ELR (cell line): ENCODE measurements around the gene TSPY8.
"Not testable (repeated sequence)": the region's sequence is repeated elsewhere in the genome, so short reads cannot be mapped to it uniquely, and the experiment has no call there.

Experiments used
- DNase-seq: peaks from one replicate; pipeline ENCODE4 v3.0.0-alpha.2; 2015; ENCODE audit warnings: low read depth

The TSPY8 gene

GRCh38 chrY:9357497-9357896 is at the start of gene TSPY8:
Gene TSPY8 (plus strand): TSS chrY:9357797. CDS start chrY:9357843, 46 bp downstream.
- not testable (repeated sequence) for DNase-seq

GRCh38 chrY:9320996-9321395 is 36.6 kb upstream of the TSPY8 start:
- no peak for DNase-seq

- DNase-seq: not testable (repeated sequence)
These were observed 20.4 kb upstream of the TSPY8 start, which contains the start of gene TSPY4 for GRCh38 chrY:9337164-9337563. Gene TSPY4 (plus strand): TSS chrY:9337464. CDS start chrY:9337510, 46 bp downstream.

- DNase-seq: not testable (repeated sequence)
These were observed 38.9 kb downstream of the TSPY8 start for GRCh38 chrY:9396527-9396926.

- not testable (repeated sequence) for DNase-seq
These were observed 40.5 kb downstream of the TSPY8 start, which contains the start of gene TSPY3 for GRCh38 chrY:9398121-9398520. Gene TSPY3 (plus strand): TSS chrY:9398421. CDS start chrY:9398467, 46 bp downstream.
